ENCODE measurements around the gene CDK6.

GRCh38 chr7:92794391-92794790 is 42.0 kb downstream of the CDK6 start:
- TF ChIP-seq CTCF (conservative IDR thresholded peaks at IDR 0.05 in 1 of 2, IDR thresholded peaks at IDR 0.05 in 1 of 2; ENCODE audit: extremely low read depth in 1 of 2, insufficient read depth in 1 of 2, low read depth in 1 of 2, low read length in 2 of 2) (no peak), EZH2 (IDR thresholded peaks at IDR 0.05; ENCODE audit: borderline replicate concordance, low read length) (no peak)

Data from mammary epithelial cell (primary cell).